Measurements from ENCODE around the gene KLHL18.

DNA sequence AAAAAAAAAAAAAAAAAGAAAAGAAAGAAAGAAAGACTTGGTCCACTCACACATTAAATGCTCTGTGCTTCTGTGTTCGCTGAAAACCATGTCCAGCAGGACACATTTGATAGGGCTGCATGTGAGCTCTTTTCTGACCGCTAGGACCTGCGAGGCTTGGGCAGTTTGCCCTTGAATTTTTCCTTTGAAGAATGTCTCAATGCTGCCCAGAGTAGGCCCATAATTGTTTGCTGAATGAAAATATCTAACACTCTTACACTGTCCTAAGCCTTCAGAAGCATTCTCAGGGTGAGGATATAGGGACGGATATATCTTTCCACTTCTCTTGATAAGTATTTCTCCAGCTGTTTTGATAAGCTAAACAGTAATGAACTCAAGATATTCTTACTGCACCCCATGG, 6.2 kb upstream of the KLHL18 start:
- TF ChIP-seq, protein P1, sequence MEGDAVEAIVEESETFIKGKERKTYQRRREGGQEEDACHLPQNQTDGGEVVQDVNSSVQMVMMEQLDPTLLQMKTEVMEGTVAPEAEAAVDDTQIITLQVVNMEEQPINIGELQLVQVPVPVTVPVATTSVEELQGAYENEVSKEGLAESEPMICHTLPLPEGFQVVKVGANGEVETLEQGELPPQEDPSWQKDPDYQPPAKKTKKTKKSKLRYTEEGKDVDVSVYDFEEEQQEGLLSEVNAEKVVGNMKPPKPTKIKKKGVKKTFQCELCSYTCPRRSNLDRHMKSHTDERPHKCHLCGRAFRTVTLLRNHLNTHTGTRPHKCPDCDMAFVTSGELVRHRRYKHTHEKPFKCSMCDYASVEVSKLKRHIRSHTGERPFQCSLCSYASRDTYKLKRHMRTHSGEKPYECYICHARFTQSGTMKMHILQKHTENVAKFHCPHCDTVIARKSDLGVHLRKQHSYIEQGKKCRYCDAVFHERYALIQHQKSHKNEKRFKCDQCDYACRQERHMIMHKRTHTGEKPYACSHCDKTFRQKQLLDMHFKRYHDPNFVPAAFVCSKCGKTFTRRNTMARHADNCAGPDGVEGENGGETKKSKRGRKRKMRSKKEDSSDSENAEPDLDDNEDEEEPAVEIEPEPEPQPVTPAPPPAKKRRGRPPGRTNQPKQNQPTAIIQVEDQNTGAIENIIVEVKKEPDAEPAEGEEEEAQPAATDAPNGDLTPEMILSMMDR (conservative IDR thresholded peaks at IDR 0.05; ENCODE audit: low read length), result no peak
- TF ChIP-seq EZH2phosphoT487 (IDR thresholded peaks at IDR 0.05; ENCODE audit: borderline replicate concordance), result no peak
